LNCaP clone FGC (cell line): ENCODE data around the gene CBFA2T2.
"Not testable (repeated sequence)": the region's sequence is repeated elsewhere in the genome, so short reads cannot be mapped to it uniquely, and the experiment has no call there.

Source experiments
- DNase-seq: peaks from one replicate; pipeline ENCODE4 v3.0.0-alpha.2; 2011; ENCODE audit warnings: low read depth
- H3K4me3 ChIP-seq: 2 replicates; pipeline ENCODE4 v1.5.1; 2011; ENCODE audit warnings: mild to moderate bottlenecking, low read depth, low read length, control low read depth
- TF ChIP-seq, protein P1 (sequence below): IDR thresholded peaks from 2 replicates; pipeline ENCODE4 v1.5.1; 2012; ENCODE audit warnings: mild to moderate bottlenecking; ENCODE audit not compliant: control insufficient read depth, insufficient read depth; ENCODE audit errors: extremely low read depth

CBFA2T2 gene

DNA sequence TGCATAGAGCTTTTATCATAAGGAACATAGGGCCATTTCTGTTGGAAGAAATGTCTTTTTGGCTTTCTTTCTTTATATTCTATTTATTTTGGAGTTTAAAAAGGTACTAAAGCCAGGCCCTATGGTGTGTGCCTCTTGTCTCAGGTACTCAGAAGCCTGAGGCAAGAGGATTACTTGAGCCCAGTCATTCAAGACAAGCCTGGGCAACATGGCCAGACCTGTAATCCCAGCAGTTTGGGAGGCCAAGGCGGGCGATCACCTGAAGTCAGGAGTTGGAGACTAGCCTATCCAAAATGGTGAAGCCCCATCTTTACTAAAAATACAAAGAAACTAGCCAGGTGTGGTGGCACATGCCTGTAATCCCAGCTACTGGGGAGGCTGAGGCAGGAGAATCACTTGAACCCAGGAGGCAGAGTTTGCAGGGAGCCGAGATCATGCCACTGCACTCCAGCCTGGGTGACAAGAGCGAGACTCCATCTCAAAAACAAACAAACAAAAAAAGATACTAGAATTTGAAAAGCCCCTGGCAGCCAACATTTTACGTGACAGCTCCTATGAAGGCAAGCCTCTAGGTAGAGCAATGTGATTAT, 80.0 kb downstream of the CBFA2T2 start:
- TF ChIP-seq, protein P1, sequence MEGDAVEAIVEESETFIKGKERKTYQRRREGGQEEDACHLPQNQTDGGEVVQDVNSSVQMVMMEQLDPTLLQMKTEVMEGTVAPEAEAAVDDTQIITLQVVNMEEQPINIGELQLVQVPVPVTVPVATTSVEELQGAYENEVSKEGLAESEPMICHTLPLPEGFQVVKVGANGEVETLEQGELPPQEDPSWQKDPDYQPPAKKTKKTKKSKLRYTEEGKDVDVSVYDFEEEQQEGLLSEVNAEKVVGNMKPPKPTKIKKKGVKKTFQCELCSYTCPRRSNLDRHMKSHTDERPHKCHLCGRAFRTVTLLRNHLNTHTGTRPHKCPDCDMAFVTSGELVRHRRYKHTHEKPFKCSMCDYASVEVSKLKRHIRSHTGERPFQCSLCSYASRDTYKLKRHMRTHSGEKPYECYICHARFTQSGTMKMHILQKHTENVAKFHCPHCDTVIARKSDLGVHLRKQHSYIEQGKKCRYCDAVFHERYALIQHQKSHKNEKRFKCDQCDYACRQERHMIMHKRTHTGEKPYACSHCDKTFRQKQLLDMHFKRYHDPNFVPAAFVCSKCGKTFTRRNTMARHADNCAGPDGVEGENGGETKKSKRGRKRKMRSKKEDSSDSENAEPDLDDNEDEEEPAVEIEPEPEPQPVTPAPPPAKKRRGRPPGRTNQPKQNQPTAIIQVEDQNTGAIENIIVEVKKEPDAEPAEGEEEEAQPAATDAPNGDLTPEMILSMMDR = no peak
- H3K4me3 ChIP-seq = no peak overlapping the region
- no peak for DNase-seq

DNA sequence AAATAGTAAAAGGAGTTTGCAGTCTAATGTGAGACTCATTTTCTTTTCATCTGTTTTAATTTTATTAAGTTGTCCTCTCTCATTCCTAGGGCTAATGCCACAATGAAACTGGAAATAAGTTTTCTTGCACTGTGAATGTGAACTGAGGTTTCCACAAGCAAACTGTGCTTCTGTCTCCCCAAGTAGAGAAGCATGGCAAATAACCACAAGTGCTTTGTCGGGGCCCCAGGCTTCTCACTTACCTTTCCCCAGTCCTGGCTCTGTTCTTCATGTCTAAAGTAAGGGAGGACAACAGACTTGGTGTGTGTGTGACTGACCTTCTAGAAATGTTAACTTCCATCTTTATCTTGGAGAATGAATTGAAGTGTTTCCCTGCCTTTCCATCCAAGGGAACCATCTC, 80.8 kb downstream of the CBFA2T2 start:
- no peak for DNase-seq
- TF ChIP-seq, protein P1 = no peak
- H3K4me3 ChIP-seq = no peak overlapping the region

DNA sequence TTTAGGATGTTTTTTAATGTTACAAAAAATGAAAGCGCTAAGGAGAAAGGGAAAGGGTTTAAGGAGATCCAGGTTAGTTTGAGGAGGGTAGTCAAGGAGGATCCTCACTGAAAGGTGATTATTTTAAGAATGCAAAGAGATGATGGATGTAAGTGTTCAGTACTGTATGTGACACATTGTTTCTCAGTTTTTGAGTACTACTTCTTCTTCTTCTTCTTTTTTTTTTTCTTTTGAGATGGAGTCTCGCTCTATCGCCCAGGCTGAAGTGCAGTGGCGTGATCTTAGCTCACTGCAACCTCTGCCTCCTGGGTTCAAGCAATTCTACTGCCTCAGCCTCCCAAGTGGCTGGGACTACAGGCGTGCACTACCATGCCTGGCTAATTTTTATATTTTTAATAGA, 83.4 kb downstream of the CBFA2T2 start:
- H3K4me3 ChIP-seq, DNase-seq: not testable (repeated sequence)

- H3K4me3 ChIP-seq = no peak overlapping the region
- TF ChIP-seq, protein P1 = no peak
Observed at GRCh38 chr20:33575282-33575681, 85.4 kb downstream of the CBFA2T2 start.

DNA sequence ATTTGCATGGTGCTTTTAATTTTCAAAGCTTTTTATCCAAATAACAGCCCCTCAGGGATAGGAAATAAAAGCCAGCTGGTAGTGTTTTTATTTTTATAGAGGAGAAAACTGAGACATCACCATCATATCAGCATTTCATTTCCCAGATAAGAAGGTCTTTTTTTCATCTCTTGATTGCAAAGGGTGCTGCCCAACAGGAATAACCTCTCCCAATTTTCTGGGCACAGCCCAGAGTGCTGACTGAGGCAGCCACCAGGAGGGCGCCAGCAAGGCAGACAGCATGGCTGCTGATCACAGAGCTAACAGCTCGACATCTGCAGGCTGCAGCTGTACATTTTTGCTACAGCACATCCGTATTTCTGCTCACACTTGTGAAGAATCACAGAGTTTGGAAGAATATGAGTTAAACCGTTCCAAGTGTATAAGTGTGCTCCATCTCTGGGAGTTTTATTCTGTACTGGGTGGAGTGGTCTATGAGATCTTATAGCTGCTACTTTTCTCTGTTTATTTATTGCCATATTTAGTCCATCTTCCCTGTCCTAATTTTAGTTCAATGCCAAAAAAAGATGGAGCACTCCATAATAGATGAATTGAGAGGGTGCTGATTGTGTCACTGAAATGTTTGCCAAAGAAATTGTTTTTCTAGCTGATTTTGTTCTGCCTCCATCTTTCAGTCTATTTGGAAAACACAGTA, 86.7 kb downstream of the CBFA2T2 start:
- DNase-seq = no peak
- no peak overlapping the region for H3K4me3 ChIP-seq
- TF ChIP-seq, protein P1 = peak; percentile 27; the same call in 1 of the 2 replicates

More at GRCh38 chr20:33575282-33575681, 85.4 kb downstream of the CBFA2T2 start:
- DNase-seq = no peak

DNA sequence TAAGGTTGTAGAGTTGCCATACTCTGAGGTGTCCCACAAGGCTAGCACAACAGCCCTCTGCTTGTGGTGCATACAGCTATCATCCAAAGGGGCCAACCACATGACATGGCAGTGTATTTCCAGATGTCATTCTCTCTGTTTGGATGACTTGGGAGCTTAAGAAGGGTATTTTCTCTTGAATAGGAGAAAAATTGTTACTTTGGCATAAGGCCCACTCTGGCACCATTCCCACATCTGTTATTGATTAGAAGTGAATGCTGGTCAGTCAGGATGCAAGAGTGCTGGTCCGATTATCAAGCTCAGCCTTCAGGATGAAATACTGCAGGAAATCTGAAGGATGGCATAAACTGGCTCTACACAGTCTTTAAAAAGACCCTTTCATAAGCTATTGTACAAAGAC, 88.6 kb downstream of the CBFA2T2 start:
- TF ChIP-seq, protein P1 = no peak
- H3K4me3 ChIP-seq = no peak overlapping the region
- DNase-seq = no peak

DNA sequence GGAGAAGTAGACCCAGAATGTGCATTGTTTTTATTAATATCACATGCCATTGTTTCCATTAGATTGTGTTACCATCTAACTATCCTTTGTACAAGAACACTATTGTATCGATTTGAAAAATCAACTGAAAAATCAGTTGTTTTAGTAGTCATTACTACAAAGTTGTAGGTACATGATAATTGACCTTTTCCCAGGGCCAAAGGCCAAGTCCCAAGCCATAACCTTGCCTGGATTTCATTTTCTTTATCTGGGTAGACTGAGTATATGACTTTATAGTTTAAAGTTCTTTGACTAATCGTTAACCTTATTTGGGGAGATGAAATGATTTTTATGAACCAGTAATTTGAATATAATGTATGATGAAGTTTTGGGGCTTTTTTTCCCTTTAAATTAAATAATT, 93.2 kb downstream of the CBFA2T2 start:
- TF ChIP-seq, protein P1 = no peak
- DNase-seq = no peak
- no peak overlapping the region for H3K4me3 ChIP-seq
